Keratinocyte (primary cell): ENCODE data around the gene RSKR.

Experiments used
- CTCF ChIP-seq, 3 experiments: IDR thresholded peaks in 1 of 3; conservative IDR thresholded peaks in 1 of 3; optimal IDR thresholded peaks in 1 of 3; 2 replicates in 2 of 3; 3 replicates in 1 of 3; pipeline versions ENCODE3 to v1.5.1; 2011; ENCODE audit warnings: low read length in 3 of 3, mild to moderate bottlenecking in 3 of 3, moderate library complexity in 2 of 3, control low read depth in 1 of 3, inconsistent platforms in 1 of 3; ENCODE audit not compliant: insufficient read depth in 2 of 3; ENCODE audit errors: extremely low read depth in 1 of 3
- EZH2 ChIP-seq: IDR thresholded peaks from one replicate; pipeline ENCODE4 v1.6.1; 2012; ENCODE audit warnings: inconsistent platforms, mild to moderate bottlenecking, low read length, moderate library complexity

DNA sequence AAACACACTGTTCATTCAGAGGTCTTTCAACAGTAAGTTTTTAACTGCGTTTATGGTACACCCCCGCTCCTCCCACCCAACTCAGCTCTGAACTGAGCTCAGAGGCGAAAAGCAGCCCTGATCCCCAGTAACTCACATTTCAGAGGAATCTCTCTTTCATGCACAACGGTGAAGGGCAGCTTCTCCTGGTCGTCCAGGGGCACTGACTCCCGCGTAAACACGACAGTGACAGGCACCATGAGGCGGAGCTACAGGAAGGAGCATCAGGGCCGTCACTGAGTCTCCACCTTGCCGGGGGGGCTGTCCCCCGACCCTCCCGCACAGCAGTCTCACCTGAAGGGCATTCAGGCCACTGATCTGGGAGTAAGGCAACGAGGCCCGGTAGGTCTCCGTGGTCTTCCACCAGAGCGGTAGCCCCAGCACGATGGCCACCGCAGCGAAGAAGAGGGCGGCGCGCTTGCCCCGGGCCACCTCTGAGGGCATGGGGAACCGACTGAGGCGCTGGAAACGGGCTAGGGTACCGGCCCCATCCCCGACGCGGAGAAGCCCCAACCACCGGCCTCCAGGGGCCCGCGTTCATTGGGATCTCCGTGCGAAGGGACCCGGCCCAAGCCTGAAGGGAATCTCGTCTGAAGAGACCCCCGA is 43.1 kb downstream of the RSKR start:
- TF ChIP-seq CTCF (optimal IDR thresholded peaks at IDR 0.05 in 1 of 3, IDR thresholded peaks at IDR 0.05 in 1 of 3, conservative IDR thresholded peaks at IDR 0.05 in 1 of 3; ENCODE audit: extremely low read depth in 1 of 3, insufficient read depth in 2 of 3, low read length in 3 of 3) (no peak), EZH2 (no peak)
